ENCODE results near the gene RANBP9.

- TF ChIP-seq CTCF (conservative IDR thresholded peaks at IDR 0.05; ENCODE audit: low read depth in 2 of 2) (no peak), POLR2AphosphoS5 (IDR thresholded peaks at IDR 0.05; ENCODE audit: low read depth) (no peak), EZH2 (IDR thresholded peaks at IDR 0.05; ENCODE audit: low read depth, unreplicated experiment) (no peak), CREB1 (CRISPR knock-in tag; IDR thresholded peaks at IDR 0.05; ENCODE audit: low read depth) (no peak), ZNF462 (CRISPR knock-in tag; IDR thresholded peaks at IDR 0.05) (no peak), REST (IDR thresholded peaks at IDR 0.05; ENCODE audit: unreplicated experiment) (no peak), EZH2phosphoT487 (IDR thresholded peaks at IDR 0.05; ENCODE audit: unreplicated experiment) (no peak), JUNB (IDR thresholded peaks at IDR 0.05; ENCODE audit: unreplicated experiment) (no peak), STAT1 (IDR thresholded peaks at IDR 0.05; ENCODE audit: unreplicated experiment) (no peak), ETS1 (IDR thresholded peaks at IDR 0.05) (no peak), ZNF331 (CRISPR knock-in tag; IDR thresholded peaks at IDR 0.05; ENCODE audit: low read depth) (no peak), ZNF114 (CRISPR knock-in tag; IDR thresholded peaks at IDR 0.05) (no peak)
Observed at GRCh38 chr6:13722880-13723279, 11.2 kb upstream of the RANBP9 start.
